ENCODE measurements around the gene CNTNAP2. TPM values are rescaled to one million over a fixed set of nuclear protein-coding genes. Genes with fewer than 3 reads are reported as not detected.
"Not testable (repeated sequence)": the region's sequence is repeated elsewhere in the genome, so short reads cannot be mapped to it uniquely, and the experiment has no call there.

CNTNAP2 gene
- total RNA-seq, 3 donors from 2014 or later (not counting 1 experiment from before 2014, with no cell fraction given) = 0.18 to 1.1 TPM; not detected in 1

GRCh38 chr7:148058092-148058491 lies 1941.5 kb downstream of the CNTNAP2 start:
- DNase-seq (no peak), ATAC-seq (no peak)
- no peaks in the 10 kb centered on the region for H3K36me3 Mint-ChIP-seq
- no peak overlapping the region for H3K4me3 ChIP-seq (ENCODE audit: low read length)
- H3K27ac ChIP-seq (ENCODE audit: low read length) = no peak overlapping the region
- no peaks in the 10 kb centered on the region for H3K27me3 ChIP-seq (ENCODE audit: control insufficient read depth, insufficient read depth, low read length)
- H3K27ac Mint-ChIP-seq = no peak overlapping the region
- intact Hi-C loops (cut with micrococcal nuclease) = no loop called here
- H3K9me3 ChIP-seq (ENCODE audit: control insufficient read depth, insufficient read depth, low read length) = no peaks in the 10 kb centered on the region
- H3K4me1 ChIP-seq (ENCODE audit: control insufficient read depth, insufficient read depth, low read length) = no peaks in the 10 kb centered on the region
- TF ChIP-seq CTCF (IDR thresholded peaks at IDR 0.05) = no peak
- H3K36me3 ChIP-seq (ENCODE audit: control insufficient read depth, insufficient read depth, low read length) = no peaks in the 10 kb centered on the region
- H3K9me3 Mint-ChIP-seq = no peaks in the 10 kb centered on the region
- H3K4me1 Mint-ChIP-seq = no peaks in the 10 kb centered on the region
- H3K27me3 Mint-ChIP-seq (ENCODE audit: low read depth in 2 of 2) = no peaks in the 10 kb centered on the region
- no peak overlapping the region for H3K4me3 Mint-ChIP-seq
- WGBS (ENCODE audit: insufficient coverage) = 91% methylated on average over 4 of the region's 4 CpGs

- H3K27me3 Mint-ChIP-seq (ENCODE audit: low read depth in 2 of 2) = no peaks in the 10 kb centered on the region
- Histone ChIP-seq H3K4me3 (ENCODE audit: low read length) (no peak overlapping the region), H3K4me1 (ENCODE audit: control insufficient read depth, insufficient read depth, low read length) (no peaks in the 10 kb centered on the region), H3K27ac (ENCODE audit: low read length) (no peak overlapping the region), H3K27me3 (ENCODE audit: control insufficient read depth, insufficient read depth, low read length) (no peaks in the 10 kb centered on the region), H3K36me3 (ENCODE audit: control insufficient read depth, insufficient read depth, low read length) (no peaks in the 10 kb centered on the region), H3K9me3 (ENCODE audit: control insufficient read depth, insufficient read depth, low read length) (no peaks in the 10 kb centered on the region)
- H3K36me3 Mint-ChIP-seq = no peaks in the 10 kb centered on the region
- no peak for TF ChIP-seq CTCF (IDR thresholded peaks at IDR 0.05)
- ATAC-seq (no peak), DNase-seq (no peak)
- 86% methylated on average over 6 of the region's 6 CpGs for WGBS (ENCODE audit: insufficient coverage)
- no peaks in the 10 kb centered on the region for H3K9me3 Mint-ChIP-seq
- intact Hi-C loops (cut with micrococcal nuclease) = no loop called here
- H3K27ac Mint-ChIP-seq = no peak overlapping the region
- no peak overlapping the region for H3K4me3 Mint-ChIP-seq
- no peaks in the 10 kb centered on the region for H3K4me1 Mint-ChIP-seq
Observed at GRCh38 chr7:148058753-148059152, 1942.2 kb downstream of the CNTNAP2 start.

- no peaks in the 10 kb centered on the region for H3K36me3 Mint-ChIP-seq
- Histone ChIP-seq H3K9me3 (ENCODE audit: control insufficient read depth, insufficient read depth, low read length) (no peaks in the 10 kb centered on the region), H3K4me1 (ENCODE audit: control insufficient read depth, insufficient read depth, low read length) (no peaks in the 10 kb centered on the region), H3K4me3 (ENCODE audit: low read length) (no peak overlapping the region), H3K36me3 (ENCODE audit: control insufficient read depth, insufficient read depth, low read length) (no peaks in the 10 kb centered on the region), H3K27ac (ENCODE audit: low read length) (no peak overlapping the region), H3K27me3 (ENCODE audit: control insufficient read depth, insufficient read depth, low read length) (no peaks in the 10 kb centered on the region)
- no peak overlapping the region for H3K27ac Mint-ChIP-seq
- intact Hi-C loops (cut with micrococcal nuclease) = no loop called here
- H3K4me3 Mint-ChIP-seq = no peak overlapping the region
- ATAC-seq (no peak), DNase-seq (no peak)
- 64% methylated on average over 1 of the region's 1 CpG for WGBS (ENCODE audit: insufficient coverage)
- H3K9me3 Mint-ChIP-seq = no peaks in the 10 kb centered on the region
- H3K27me3 Mint-ChIP-seq (ENCODE audit: low read depth in 2 of 2) = no peaks in the 10 kb centered on the region
- TF ChIP-seq CTCF (IDR thresholded peaks at IDR 0.05) = no peak
- no peaks in the 10 kb centered on the region for H3K4me1 Mint-ChIP-seq
Observed at GRCh38 chr7:148060724-148061123, 1944.1 kb downstream of the CNTNAP2 start.

GRCh38 chr7:148078111-148078510 lies 1961.5 kb downstream of the CNTNAP2 start:
- not testable (repeated sequence) for H3K4me1 Mint-ChIP-seq

More at GRCh38 chr7:148078111-148078510, 1961.5 kb downstream of the CNTNAP2 start:
- DNase-seq; H3K4me3 ChIP-seq (ENCODE audit: low read length); H3K36me3 Mint-ChIP-seq; H3K4me3 Mint-ChIP-seq; H3K4me1 ChIP-seq (ENCODE audit: control insufficient read depth, insufficient read depth, low read length); H3K27ac ChIP-seq (ENCODE audit: low read length); intact Hi-C loops (cut with micrococcal nuclease); H3K9me3 ChIP-seq (ENCODE audit: control insufficient read depth, insufficient read depth, low read length); ATAC-seq; H3K27me3 Mint-ChIP-seq (ENCODE audit: low read depth in 2 of 2); H3K27me3 ChIP-seq (ENCODE audit: control insufficient read depth, insufficient read depth, low read length); H3K36me3 ChIP-seq (ENCODE audit: control insufficient read depth, insufficient read depth, low read length); H3K9me3 Mint-ChIP-seq; H3K27ac Mint-ChIP-seq: not testable (repeated sequence)
- 97% methylated on average over 3 of the region's 4 CpGs for WGBS (ENCODE audit: insufficient coverage)

Measured in natural killer cell (primary cell).